ENCODE results near the gene JAML. TPM values are rescaled to one million over a fixed set of nuclear protein-coding genes. Genes with fewer than 3 reads are reported as not detected.

JAML gene
- total RNA-seq, 6 experiments from 2014 or later, result 1.5 to 9.1 (median 3.2) TPM

GRCh38 chr11:118168751-118169150, 56.1 kb downstream of the JAML start:
- no peak overlapping the region for H3K4me3 ChIP-seq
- no peak overlapping the region for H3K27ac ChIP-seq
- intact Hi-C loops (cut with DNase I), result no loop called here
- H3K36me3 ChIP-seq, result no peaks in the 10 kb centered on the region
- ATAC-seq (no peak), DNase-seq (peak in 1 of 3 donors; percentile 31)
- TF ChIP-seq CTCF (IDR thresholded peaks at IDR 0.05), result no peak
- no peak for TF ChIP-seq POLR2A (IDR thresholded peaks at IDR 0.05)
- WGBS (ENCODE audit: insufficient coverage, low coverage, low lambda C conversion rate, missing lambda C conversion rate), result 68% methylated on average over 3 of the region's 3 CpGs
- H3K4me1 ChIP-seq, result peaks cover 0 to 5% (median 0%) of the 10 kb centered on the region in 4 donors
- no peaks in the 10 kb centered on the region for H3K27me3 ChIP-seq
- no peaks in the 10 kb centered on the region for H3K9me3 ChIP-seq

GRCh38 chr11:118168316-118168715, 56.5 kb downstream of the JAML start:
- peak in 1 of 3 donors; percentile 41 for DNase-seq
- Histone ChIP-seq H3K9me3 (no peaks in the 10 kb centered on the region), H3K36me3 (no peaks in the 10 kb centered on the region), H3K4me3 (no peak overlapping the region), H3K27me3 (no peaks in the 10 kb centered on the region), H3K4me1 (peaks cover 0 to 5% (median 0%) of the 10 kb centered on the region in 4 donors), H3K27ac (no peak overlapping the region)
- TF ChIP-seq POLR2A (IDR thresholded peaks at IDR 0.05) (no peak), CTCF (IDR thresholded peaks at IDR 0.05) (no peak)
- WGBS (ENCODE audit: insufficient coverage, low coverage, low lambda C conversion rate, missing lambda C conversion rate), result no CpG with 5 or more reads among the region's 8 CpGs
- intact Hi-C loops (cut with DNase I), result no loop called here
- ATAC-seq, result no peak

GRCh38 chr11:118167906-118168305, 56.9 kb downstream of the JAML start:
- ATAC-seq (no peak), DNase-seq (peak in 1 of 3 donors; percentile 27)
- peaks cover 0 to 5% (median 0%) of the 10 kb centered on the region in 4 donors for H3K4me1 ChIP-seq
- H3K27me3 ChIP-seq, result no peaks in the 10 kb centered on the region
- no peak overlapping the region for H3K27ac ChIP-seq
- 60% methylated on average over 5 of the region's 12 CpGs for WGBS (ENCODE audit: insufficient coverage, low coverage, low lambda C conversion rate, missing lambda C conversion rate)
- H3K9me3 ChIP-seq, result no peaks in the 10 kb centered on the region
- intact Hi-C loops (cut with DNase I), result no loop called here
- H3K36me3 ChIP-seq, result no peaks in the 10 kb centered on the region
- H3K4me3 ChIP-seq, result no peak overlapping the region
- TF ChIP-seq POLR2A (IDR thresholded peaks at IDR 0.05) (no peak), CTCF (IDR thresholded peaks at IDR 0.05) (no peak)

- intact Hi-C loops (cut with DNase I), result no loop called here
- no peaks in the 10 kb centered on the region for H3K27me3 ChIP-seq
- 72% methylated on average over 2 of the region's 2 CpGs for WGBS (ENCODE audit: insufficient coverage, low coverage, low lambda C conversion rate, missing lambda C conversion rate)
- ATAC-seq (no peak), DNase-seq (no peak)
- no peaks in the 10 kb centered on the region for H3K36me3 ChIP-seq
- peaks cover 0 to 5% (median 0%) of the 10 kb centered on the region in 4 donors for H3K4me1 ChIP-seq
- no peaks in the 10 kb centered on the region for H3K9me3 ChIP-seq
- H3K27ac ChIP-seq, result no peak overlapping the region
- no peak overlapping the region for H3K4me3 ChIP-seq
- TF ChIP-seq POLR2A (IDR thresholded peaks at IDR 0.05) (no peak), CTCF (IDR thresholded peaks at IDR 0.05) (no peak)
Measured at GRCh38 chr11:118167253-118167652, 57.6 kb downstream of the JAML start.

GRCh38 chr11:118166641-118167040, 58.2 kb downstream of the JAML start:
- TF ChIP-seq POLR2A (IDR thresholded peaks at IDR 0.05) (no peak), CTCF (IDR thresholded peaks at IDR 0.05) (no peak)
- H3K27me3 ChIP-seq, result no peaks in the 10 kb centered on the region
- no peaks in the 10 kb centered on the region for H3K36me3 ChIP-seq
- DNase-seq (peak in 1 of 3 donors; percentile 31), ATAC-seq (no peak)
- H3K27ac ChIP-seq, result no peak overlapping the region
- intact Hi-C loops (cut with DNase I), result no loop called here
- no peak overlapping the region for H3K4me3 ChIP-seq
- WGBS (ENCODE audit: insufficient coverage, low coverage, low lambda C conversion rate, missing lambda C conversion rate), result 80% methylated on average over 7 of the region's 17 CpGs
- no peaks in the 10 kb centered on the region for H3K9me3 ChIP-seq
- H3K4me1 ChIP-seq, result peaks cover 0 to 3% (median 0%) of the 10 kb centered on the region in 4 donors
